Activated naive CD8-positive, alpha-beta T cell treated with anti-CD3 and anti-CD28 coated beads, Interleukin-2, amount 50 U/mL, for 16 hours (primary cell): ENCODE results near the gene RAB31.

Source experiments
- DNase-seq: peaks from one replicate; pipeline ENCODE4 v3.0.0-alpha.2; 2020; ENCODE audit warnings: low read depth, low spot score

The RAB31 gene

DNA sequence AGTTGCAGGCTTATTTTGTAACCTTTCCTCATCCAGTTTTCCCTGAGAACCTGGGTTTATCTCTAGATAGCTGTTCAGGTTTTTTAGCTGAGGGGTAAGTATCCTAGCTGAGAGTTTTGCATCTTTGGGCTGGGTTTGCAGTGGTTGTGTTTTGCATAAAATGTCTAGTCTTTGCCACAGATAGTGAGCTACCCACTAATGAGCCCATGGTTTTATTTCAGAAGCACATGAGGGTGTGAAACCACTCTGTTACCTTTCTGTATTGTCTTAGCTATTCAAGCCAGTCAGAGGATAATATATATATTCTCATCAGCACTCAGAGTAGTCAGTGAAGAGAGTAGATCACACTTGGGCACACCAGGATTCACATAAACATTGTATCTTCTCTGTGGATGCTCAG lies 153.1 kb downstream of the RAB31 start:
- DNase-seq = no peak

DNA sequence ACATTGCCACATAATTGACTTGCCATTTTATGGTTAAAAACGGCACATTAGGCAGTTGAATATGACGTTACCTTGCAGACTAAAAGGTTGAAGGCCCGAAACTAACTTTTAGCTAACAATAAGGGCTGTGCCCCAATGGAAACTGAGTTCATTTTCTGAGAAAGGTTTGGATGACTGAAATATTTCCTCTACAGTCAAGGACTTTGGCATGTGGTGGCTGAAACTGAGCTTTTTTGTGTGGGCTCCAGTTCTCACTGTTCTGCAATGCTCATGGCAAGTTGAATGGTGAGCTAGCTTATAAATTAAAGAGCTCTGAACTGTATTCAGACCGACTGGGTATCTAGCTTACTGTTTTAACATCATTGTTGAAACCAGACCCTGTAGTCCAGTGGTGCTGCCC lies 153.8 kb downstream of the RAB31 start:
- DNase-seq = no peak

DNA sequence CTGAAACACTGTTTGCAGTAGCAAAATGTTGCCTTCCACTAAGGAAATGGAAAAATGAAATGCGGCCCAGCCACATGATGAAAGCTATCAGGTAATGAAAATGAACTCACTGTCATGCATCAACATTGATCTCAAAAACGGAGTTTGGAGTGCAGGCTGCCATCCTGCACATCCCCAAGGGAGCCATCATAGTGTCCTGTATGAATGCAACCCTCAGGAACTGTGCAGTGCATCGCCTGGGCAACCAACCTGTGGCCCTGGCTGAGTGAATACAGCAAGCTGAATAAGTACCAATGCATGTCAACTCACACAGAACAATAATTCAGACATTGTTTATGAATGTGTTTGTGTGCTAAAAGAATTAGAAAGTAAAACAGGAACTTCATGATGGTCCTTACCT lies 154.6 kb downstream of the RAB31 start:
- DNase-seq = no peak

DNA sequence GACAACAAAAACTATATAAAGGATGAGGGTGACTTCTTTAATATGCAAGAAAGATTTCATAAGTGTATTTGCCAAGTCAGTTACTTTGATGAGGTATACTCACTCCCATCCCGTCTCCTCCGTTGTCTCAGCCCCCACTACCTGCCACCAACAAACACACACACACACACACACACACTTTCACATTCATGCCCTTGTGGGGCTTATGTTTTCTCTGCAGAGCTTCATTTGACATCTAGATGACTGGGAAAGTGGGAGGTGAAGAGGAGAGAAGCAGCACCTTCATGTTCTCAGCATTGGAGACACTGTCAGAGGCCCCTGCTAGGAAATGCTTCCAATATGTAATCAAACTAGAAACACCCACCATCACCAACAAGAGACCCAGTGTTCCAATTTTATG lies 155.2 kb downstream of the RAB31 start:
- DNase-seq = no peak

DNA sequence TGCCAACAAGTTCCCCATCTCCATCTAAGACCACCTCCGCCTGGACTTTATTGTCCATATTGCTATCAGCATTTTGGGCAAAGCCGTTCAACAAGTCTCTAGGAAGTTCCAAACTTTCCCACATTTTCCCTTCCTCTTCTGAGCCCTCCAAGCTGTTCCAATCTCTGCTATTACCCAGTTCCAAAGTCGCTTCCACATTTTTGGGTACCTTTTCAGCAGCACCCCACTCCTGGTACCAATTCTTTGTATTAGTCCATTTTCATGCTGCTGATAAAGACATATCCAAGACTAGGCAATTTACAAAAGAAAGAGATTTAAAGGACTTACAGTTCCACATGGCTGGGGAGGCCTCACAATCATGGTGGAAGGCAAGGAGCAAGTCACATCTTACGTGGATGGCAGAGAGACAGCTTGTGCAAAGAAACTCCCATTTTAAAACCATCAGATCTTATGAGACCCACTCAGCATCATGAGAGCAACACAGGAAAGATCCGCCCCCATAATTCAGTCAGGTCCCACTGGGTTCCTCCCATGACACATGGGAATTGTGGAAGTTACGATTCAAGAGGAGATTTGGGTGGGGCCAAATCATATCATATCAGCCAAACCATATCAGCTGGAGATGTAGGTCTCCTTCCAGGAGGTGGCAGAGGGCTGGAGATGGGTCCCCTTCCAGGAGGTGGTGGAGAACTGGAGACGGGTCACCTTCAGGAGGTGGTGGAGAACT lies 157.8 kb downstream of the RAB31 start:
- DNase-seq = no peak

DNA sequence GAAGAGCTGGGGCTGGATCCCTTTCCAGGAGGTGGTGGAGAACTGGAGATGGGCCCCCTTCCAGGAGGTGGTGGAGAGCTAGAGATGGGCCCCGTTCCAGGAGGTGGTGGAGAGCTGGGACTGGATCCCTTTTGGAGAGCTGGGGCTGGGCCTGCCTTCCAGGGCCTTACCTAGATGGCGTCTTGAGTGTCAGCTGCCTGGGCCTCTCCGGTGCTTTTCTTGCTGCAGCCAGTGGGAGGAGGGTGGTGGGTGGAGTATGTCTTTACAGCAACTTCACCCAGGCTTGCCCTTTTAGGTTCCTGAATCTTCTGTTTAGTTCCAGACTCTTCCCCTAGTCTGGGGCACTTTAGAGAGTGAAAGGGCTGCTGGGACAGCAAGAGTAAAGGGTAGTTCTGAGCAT lies 158.5 kb downstream of the RAB31 start:
- DNase-seq = no peak

DNA sequence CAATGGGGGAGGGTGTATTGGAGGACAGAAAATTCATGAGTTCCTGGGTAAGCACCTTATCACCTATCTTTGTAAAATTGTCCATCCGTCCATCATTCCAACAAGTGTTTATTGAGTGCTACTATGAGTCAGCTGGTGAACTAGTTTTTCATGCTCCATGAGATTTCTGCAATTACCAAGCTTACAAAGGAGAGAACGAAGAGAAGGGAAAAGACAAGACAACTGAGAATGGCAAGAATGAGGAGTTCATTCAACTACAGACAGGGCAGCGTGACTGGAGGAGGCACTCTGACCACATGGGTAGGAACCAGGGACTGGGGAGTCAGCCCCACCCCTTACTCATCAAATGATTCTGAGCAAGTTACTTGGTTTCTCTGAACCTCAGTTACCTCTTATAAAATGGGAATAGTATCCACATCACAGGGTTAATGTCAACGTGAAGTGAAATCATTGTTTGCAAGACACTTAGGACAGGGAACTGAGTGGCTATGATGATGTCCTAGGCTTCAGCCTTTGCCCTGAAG lies 159.0 kb downstream of the RAB31 start:
- no peak for DNase-seq

DNA sequence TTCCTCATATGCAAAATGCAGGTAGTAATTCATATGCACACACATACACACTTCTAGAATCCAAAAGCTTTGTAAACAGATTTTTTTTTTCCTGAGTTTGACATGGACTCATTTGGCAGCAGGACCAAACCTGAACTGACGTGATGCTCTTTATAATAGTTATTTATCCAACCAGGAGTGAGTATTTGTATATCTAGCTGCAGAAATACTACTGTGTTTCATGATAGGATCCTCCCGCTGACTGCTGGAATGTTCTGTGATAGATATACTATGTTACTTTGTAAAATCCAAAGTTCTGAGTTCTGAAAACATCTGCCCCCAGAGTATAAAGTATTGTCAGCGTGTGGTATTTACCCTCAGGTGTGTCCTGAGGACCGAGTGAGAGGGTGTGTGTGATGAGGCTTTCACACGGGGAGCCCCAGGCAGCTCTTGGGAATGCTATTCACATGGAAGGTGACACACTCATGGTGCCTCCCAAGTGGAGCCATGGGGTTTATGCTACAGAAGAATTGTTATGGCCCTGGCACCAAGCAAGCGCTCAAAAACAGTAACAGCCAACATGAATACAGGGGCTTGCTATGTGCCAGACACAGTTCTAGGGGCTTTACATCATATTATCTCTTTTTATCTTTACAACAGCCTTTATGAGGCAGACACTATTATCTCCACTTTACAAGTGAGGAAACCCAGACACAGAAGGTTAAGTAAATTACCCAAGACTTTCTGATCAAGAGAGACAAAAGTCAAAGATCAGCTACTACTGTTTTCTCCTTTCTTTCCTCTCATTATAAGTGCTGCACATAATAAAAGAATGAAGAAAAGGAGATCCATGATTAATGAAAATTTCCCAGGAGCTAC lies 161.0 kb downstream of the RAB31 start:
- no peak for DNase-seq

DNA sequence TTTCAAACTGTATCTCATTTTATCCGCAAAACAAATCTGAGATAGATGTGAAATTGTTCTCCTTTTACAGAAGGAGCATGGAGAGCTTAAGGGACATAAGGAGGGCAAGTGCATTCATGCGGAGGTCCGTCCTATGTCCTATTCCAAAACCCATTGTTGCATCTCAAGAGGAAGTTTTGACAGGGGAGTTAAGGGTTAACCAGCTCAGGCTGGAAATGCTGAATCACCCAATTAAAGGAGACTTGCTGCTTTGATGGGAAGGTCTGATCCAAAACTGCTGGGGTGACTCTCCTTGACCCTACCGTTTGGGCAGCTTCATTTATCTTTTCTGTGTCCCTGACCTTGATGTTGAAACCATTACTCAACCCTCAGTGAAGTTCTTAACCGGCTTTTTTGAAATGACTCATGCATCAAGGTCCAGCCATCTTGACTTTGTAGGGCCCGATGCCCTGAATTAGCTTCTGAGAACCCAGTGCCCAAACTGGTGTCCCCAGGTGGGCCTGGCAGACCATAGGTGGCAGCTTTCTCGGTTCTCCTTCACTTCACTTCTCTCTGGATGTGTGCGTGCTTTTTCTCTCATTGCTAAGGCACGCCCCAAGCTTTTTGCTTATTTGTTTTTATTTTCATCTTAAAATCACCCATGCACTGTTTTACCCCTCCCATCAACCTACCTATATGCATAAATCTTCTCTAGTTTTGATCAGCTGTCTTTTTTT lies 161.8 kb downstream of the RAB31 start:
- DNase-seq = no peak

DNA sequence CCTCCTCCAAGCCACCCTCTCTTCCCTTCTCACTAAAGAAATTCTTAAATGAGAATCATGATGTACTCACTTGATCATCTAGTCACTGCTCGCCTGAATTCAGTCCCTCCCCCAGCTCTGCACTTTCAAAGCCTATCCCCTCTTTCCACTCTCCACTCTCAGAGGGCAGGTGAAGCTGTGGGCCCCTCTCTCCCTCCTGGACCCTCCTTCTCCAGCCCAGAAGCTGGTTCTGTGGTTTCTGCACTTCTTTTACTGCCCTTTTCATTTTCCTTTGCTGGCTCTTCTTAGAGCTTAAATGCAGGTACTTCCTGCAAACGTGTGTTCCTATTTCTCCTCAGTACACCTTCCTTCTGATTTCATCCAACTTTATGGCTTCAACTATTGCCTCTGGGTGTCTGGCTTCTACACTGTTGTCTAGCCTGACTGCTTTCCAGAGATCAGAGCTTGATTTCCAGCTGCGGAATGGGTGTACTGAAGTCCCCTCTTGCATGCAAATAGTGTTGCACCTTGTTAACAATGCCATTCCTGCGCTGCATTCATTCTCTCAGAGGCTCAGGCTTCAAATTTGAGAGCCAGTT lies 162.4 kb downstream of the RAB31 start:
- DNase-seq = no peak

DNA sequence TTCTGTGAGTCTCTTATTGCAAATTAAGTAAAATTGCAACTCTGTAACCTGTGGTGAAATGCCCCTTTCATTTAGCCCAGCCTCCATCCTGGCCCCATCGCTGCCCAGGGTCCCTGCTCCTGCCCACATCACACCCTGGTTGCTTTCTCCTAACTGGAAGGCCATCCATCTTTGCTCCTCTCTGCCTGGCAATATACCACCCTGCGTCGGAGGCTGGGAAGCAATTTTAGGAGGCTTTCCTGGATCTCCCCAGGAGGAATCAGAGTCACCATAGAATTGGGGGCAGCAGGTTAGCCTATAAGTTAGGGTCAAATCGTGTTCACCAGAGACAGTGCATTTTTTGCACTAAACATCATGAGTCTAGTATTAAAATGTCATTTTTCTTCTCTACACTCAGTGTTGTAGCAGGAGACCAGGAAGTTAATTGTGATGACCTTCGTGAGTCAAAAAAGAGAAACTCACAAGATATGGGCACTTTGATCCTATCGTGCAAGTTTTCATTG lies 163.2 kb downstream of the RAB31 start:
- DNase-seq = no peak

DNA sequence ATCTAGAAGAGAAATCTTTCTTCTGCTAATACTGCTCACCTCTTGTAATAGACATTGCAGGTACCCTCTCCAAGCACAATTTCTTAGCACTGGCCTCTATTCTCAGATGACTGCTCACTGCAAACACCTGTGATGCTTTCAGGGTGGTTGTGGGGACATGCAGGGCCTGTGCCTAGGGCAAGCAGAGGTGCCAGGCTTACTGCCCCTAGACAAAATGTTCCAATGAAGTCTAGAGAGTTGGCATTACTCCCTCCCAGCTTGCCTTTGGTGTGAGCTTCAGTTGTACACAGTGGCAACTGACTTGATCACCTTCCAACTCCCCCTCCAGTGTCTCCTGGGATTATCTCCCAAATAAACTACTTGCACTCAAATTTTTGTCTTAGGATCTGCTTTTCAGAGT lies 164.7 kb downstream of the RAB31 start:
- no peak for DNase-seq

DNA sequence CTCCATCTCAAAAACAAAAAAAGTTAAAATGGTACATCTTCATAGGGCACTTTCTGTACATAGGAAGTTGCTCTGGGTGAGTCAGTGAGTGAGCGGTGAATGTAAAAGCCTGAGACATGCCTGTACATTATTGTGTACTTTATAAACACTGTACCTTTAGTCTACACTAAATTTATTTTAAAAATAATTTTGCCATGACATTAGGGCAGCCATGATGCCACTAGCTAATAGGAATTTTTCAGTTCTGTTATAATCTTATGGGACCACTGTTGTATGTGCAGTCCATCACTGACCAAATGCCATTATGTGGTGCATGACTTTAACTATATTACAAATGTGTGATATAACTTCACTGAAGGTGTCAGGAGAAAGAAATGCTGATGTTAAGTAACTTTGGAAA lies 166.6 kb downstream of the RAB31 start:
- no peak for DNase-seq

DNA sequence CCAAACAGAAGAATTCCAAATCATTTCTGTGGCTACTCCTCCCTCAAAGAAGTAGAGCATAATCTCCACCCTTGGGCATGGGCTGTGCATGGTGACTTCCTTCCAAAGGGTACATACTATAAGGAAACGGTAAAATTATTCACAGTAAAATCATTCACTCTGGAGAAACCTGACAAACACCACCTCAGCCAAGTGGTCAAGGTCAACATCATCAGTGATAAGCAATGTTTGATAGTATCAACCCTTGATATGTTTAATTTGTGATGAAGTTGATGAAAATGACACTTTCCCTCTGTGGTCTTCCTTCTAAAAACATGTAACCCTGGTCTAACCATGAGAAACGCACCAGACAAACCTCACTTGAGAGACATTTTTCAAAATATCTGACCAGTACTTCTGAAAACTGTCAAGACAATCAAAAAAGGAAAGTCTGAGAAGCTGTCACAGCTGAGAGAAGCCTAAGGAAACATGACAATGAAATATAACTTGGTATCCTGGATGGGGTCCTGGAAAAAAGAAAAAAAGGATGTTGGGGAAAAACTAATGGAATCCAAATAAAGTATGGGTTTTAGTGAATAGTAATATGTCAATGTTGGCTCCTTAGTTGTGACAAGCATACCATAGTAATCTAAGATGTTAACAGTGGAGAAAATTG lies 168.2 kb downstream of the RAB31 start:
- DNase-seq = no peak

DNA sequence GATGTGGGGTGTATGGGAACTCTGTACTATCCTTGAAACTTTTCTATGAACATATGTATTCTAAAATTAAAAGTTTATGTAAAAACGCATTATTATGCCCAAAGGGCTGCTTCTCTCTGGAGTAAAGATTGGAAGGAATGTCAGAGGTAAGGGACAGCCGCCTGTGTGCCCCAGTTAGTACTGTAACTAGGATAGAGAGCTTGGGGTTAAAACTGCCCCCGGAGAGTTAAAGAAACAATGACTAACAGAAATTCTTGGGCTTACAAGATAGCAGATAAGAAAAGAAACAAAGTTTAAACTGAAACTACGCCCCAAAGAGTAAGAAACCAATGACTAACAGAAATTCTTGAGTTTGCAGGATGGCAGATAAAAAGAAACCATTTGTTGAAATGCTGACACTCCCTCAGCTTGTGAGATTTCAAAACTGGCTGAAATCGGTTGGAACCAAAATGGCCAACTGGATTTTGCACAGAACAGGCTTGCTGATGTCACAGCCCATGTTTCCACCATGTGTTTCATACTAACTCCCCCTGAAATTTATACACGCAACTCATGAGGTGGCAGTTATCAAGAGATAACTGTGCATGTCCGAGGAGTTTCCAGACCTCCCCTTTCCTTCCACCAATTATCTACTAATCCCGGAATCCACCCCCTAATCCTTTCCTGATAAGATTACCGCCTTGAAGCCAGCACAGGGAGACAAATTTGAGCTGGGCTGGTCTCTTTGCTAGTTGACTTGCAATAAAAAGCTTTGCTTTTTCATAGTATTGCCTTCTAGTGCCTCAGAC lies 169.0 kb downstream of the RAB31 start:
- DNase-seq = no peak

DNA sequence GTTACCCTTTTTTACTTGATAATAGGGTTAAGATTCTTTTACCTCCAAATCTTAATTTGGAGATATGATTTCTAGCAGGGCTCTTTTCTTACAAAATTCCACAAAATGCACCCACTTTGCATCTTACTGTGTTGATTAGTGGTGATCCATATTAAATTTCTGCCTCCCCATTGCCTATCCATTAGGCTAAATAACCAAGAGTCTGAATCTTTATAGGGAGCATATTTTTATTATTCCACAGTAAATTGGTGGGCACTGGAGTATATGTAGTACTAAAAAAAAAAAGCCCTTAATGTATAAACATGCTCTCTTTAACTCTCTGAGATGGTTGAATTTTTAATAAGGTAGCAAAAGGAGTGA lies 169.5 kb downstream of the RAB31 start:
- no peak for DNase-seq

DNA sequence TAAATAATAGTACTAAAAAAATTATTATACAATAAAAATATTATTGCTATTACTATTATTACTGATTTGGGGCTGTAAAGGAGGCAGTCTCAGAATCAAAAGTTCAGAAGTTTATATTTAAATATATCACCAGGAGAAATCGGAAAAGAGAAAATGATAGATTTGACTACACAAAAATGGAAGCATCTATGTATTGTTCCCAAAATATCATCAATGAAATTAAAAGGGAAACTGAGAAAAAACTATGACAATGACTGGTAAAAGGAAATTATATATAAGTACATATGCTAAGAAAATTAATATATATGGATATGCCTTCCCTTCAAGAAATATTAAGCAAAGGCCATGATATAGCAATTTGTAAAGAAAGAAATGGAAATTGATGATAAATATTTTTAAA lies 170.0 kb downstream of the RAB31 start:
- no peak for DNase-seq

DNA sequence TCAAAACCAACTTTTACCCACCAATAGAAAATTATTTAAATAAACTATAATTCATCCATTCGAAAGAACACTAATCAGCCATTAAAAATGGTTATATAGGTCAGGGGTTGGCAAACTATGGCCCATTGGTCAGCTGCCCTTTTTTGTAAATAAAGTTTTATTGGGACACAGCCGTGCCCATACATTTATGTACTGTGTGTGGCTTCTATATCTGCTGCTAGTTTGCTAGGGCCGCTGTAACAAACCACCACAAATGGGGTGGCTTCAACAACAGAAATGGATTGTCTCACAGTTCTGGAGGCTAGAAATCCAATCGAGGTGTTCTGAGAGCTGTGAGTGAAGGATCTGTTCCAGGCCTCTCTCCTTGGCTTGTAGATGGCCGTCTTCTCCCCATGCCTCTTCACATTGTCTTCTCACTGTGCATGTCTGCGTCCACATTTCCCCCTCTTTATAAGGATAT lies 170.7 kb downstream of the RAB31 start:
- DNase-seq = no peak

DNA sequence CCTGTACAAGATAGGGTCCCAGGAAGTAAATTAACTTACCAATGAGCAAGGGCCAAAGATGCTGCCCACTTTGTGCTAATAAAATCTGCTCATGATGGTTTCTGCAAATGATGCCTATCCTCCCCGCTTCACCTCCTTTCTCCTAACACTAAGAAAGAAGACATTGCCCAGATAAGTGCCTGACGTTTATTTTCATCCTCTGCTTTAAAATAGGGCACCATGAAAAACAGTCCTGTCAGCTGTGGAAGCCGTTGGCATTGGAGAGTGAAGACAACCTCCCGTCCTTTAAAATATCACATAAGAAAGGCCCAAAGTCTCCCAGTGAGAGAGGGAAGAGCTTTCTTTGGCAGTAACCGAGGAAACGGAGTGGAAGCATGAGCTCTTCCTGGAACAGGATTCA lies 176.0 kb downstream of the RAB31 start:
- DNase-seq = no peak

DNA sequence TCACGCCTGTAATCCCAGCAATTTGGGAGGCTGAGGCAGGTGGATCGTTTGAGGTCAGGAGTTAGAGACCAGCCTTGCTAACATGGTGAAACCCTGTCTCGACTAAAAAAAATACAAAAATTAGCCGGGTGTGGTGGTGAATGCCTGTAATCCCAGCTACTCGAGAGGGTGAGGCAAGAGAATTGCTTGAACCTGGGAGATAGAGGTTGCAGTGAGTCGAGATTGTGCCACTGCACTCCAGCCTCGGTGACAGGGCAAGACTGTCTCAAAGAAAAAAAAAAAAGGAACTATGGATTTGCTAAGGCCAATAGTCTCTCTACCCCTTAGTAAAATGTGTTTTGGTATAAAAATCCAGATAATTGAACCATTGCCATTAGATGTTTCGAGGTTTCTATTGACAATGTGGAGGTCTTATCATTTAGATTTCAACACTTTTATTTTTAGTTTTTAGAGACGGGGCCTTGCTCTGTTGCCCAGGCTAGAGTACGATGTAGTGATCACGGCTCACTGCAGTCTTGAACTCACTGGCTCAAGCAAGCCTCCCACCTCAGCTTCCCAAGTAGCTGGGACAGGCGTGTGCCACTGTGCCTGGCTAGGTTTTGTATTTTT lies 176.5 kb downstream of the RAB31 start:
- no peak for DNase-seq
